T-cell (primary cell): ENCODE measurements around the gene CBX2. TPM values are rescaled to one million over a fixed set of nuclear protein-coding genes. Genes with fewer than 3 reads are reported as not detected.

Experiments
- ATAC-seq, 4 experiments: fragments of 200-7000 bp in 3 of 4; fragments of 150-1000 bp in 1 of 4; cut with Tn5 transposase; replicated peaks in 1 of 4; 1 replicate in 3 of 4; 2 replicates in 1 of 4; pipeline ENCODE4 v1.10.0; 2021; ENCODE audit warnings: moderate library complexity in 3 of 4, mild to moderate bottlenecking in 2 of 4, moderate number of reproducible peaks in 1 of 4
- CTCF ChIA-PET, 2 donors: fragments of 300-600 bp; sonication (Branson Sonifier 250); formaldehyde crosslinking; loops; one replicate each; lab custom pipeline; 2022; ENCODE audit warnings: antibody characterized with exemption in 2 of 2; lab: Charles Lee
- POLR2A ChIA-PET, 2 donors: fragments of 300-600 bp; sonication (Branson Sonifier 250); formaldehyde crosslinking; loops; one replicate each; lab custom pipeline; 2022; ENCODE audit warnings: antibody characterized with exemption in 2 of 2; lab: Charles Lee
- DNase-seq, 35 experiments: peaks; one replicate each; pipeline versions ENCODE4 v3.0.0 to v3.0.0-alpha.2; 2013 to 2023
- H3K27ac ChIP-seq: one replicate; pipeline ENCODE4 v1.5.1; 2013; ENCODE audit warnings: low read length
- H3K27me3 ChIP-seq, 2 experiments: replicated peaks in 1 of 2; 1 replicate in 1 of 2; 2 replicates in 1 of 2; pipeline versions ENCODE4 v1.6.1 to v1.7.0; 2013; ENCODE audit warnings: low read length in 1 of 2, mixed read lengths in 1 of 2; ENCODE audit not compliant: control insufficient read depth in 2 of 2, insufficient read depth in 2 of 2; ENCODE audit errors: extremely low read depth in 1 of 2
- H3K36me3 ChIP-seq, 2 donors: 1 replicate in 1 of 2; 2 replicates in 1 of 2; pipeline versions ENCODE4 v1.6.1 to v1.7.0; 2013; ENCODE audit warnings: low read length in 1 of 2; ENCODE audit not compliant: control insufficient read depth in 2 of 2, insufficient read depth in 1 of 2; ENCODE audit errors: extremely low read depth in 1 of 2
- H3K4me1 ChIP-seq, 2 experiments: 1 replicate in 1 of 2; 2 replicates in 1 of 2; pipeline versions ENCODE4 v1.6.1 to v1.7.0; 2013; ENCODE audit warnings: low read length in 2 of 2, mixed read lengths in 1 of 2; ENCODE audit not compliant: insufficient read depth in 2 of 2, control insufficient read depth in 1 of 2; ENCODE audit errors: extremely low read depth in 1 of 2
- H3K4me3 ChIP-seq, 2 donors: 1 replicate in 1 of 2; 2 replicates in 1 of 2; pipeline versions ENCODE4 v1.5.1 to v1.7.0; 2013; ENCODE audit warnings: mild to moderate bottlenecking in 2 of 2, low read length in 1 of 2, moderate library complexity in 1 of 2; ENCODE audit not compliant: control insufficient read depth in 1 of 2; ENCODE audit errors: extremely low read depth in 1 of 2
- H3K9me3 ChIP-seq: 2 replicates; pipeline ENCODE4 v1.7.0; 2013
- H3K27ac Mint-ChIP-seq, 2 donors: one replicate each; pipeline ENCODE4 v1.8.0; 2020 to 2021; ENCODE audit warnings: mild to moderate bottlenecking in 2 of 2, mixed read lengths in 2 of 2
- H3K27me3 Mint-ChIP-seq, 2 donors: one replicate each; pipeline ENCODE4 v1.8.0; 2021 to 2022; ENCODE audit warnings: mixed read lengths in 2 of 2
- H3K36me3 Mint-ChIP-seq: one replicate; pipeline ENCODE4 v1.8.0; 2021; ENCODE audit warnings: mixed read lengths
- H3K4me1 Mint-ChIP-seq, 3 donors: one replicate each; pipeline ENCODE4 v1.8.0; 2020 to 2022; ENCODE audit warnings: mixed read lengths in 3 of 3, mild to moderate bottlenecking in 1 of 3
- H3K4me3 Mint-ChIP-seq, 3 donors: one replicate each; pipeline ENCODE4 v1.8.0; 2020 to 2022; ENCODE audit warnings: mild to moderate bottlenecking in 3 of 3, mixed read lengths in 3 of 3, moderate library complexity in 3 of 3
- H3K9me3 Mint-ChIP-seq, 3 donors: one replicate each; pipeline ENCODE4 v1.8.0; 2020 to 2022; ENCODE audit warnings: mixed read lengths in 3 of 3
- WGBS: methylation state at CpG from one replicate; pipeline ENCODE4 v1.1.5; 2013; ENCODE audit warnings: missing lambda C conversion rate; ENCODE audit not compliant: insufficient coverage; 5-methylcytosine and 5-hydroxymethylcytosine counted together
- total RNA-seq, 35 experiments: library from RNA in 6 of 35; stranded (reverse) in 6 of 35; fragments of 120-200 nt in 1 of 35; gene quantifications; one replicate each; pipeline versions ENCODE4 v1.2.1 to v1.2.4 and lab custom pipeline; 2013 to 2026

The CBX2 gene
- total RNA-seq, 5 donors from 2014 or later (not counting 1 experiment from before 2014, with no cell fraction given): 0.43 to 0.79 (median 0.70) TPM

GRCh38 chr17:79779084-79779529 lies 1.2 kb downstream of the CBX2 start:
- Histone ChIP-seq H3K9me3 (no peaks in the 10 kb centered on the region), H3K36me3 (peaks cover 0 to 1% of the 10 kb centered on the region in 2 donors), H3K27me3 (peaks cover 0 to 78% of the 10 kb centered on the region in 2 experiments), H3K4me1 (peaks cover 28 to 30% of the 10 kb centered on the region in 2 experiments), H3K27ac (no peak overlapping the region), H3K4me3 (peak overlapping the region; percentile 24 to 57)
- Mint-ChIP-seq H3K4me1 (peaks cover 23 to 33% (median 26%) of the 10 kb centered on the region in 3 donors), H3K36me3 (no peaks in the 10 kb centered on the region), H3K27ac (no peak overlapping the region), H3K4me3 (peak overlapping the region; percentile 74 to 90 (median 80)), H3K9me3 (no peaks in the 10 kb centered on the region), H3K27me3 (peaks cover 42 to 80% of the 10 kb centered on the region in 2 donors)
- ATAC-seq: no peak
- ChIA-PET CTCF (no interaction called here), POLR2A (no interaction called here)
- no peak for DNase-seq
- WGBS: 61% methylated on average over 10 of the region's 17 CpGs

DNA sequence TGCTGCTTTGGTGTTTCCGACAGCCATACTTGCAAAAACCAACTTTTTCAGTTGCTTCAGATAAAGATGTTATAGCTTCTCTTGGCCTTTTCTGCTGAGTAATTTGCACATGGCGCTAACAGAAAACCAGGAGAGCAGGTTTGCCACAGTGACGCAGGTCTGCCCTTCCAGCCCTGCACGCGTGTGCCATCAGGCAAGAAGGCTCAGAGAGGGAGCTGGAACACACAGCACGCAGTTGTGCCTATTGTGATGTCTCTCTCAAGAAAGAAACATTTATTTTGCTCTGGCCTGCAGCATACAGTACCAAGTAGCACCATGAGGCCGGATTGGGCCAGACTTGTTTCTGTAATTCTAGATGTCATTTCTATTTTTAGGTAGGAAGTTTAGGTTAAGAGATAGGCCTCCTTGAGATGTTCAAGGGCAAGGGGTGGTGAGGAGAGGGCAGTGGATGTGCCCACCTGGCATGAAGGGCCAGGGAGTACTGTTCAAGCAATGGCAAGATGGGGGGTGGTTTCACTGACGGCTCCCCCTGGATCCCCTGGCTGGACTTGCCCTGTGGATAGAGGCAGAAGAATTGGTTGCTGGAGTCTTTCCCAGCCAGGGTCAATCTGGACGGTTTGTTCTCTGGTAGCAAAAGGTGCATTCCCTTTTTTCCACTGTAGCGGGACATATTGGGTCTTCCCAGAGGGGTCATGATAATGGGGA lies 1.9 kb downstream of the CBX2 start:
- H3K4me1 ChIP-seq: peaks cover 28 to 30% of the 10 kb centered on the region in 2 experiments
- ChIA-PET CTCF (no interaction called here), POLR2A (no interaction called here)
- DNase-seq (no peak), ATAC-seq (no peak)
- H3K27me3 ChIP-seq: peaks cover 0 to 79% of the 10 kb centered on the region in 2 experiments
- Mint-ChIP-seq H3K4me3 (peak overlapping the region; percentile 28 to 90 (median 80)), H3K36me3 (no peaks in the 10 kb centered on the region), H3K27me3 (peaks cover 35 to 73% of the 10 kb centered on the region in 2 donors), H3K4me1 (peaks cover 23 to 33% (median 26%) of the 10 kb centered on the region in 3 donors), H3K9me3 (no peaks in the 10 kb centered on the region), H3K27ac (no peak overlapping the region)
- 97% methylated on average over 9 of the region's 10 CpGs for WGBS
- H3K4me3 ChIP-seq: no peak overlapping the region
- H3K27ac ChIP-seq: no peak overlapping the region
- peaks cover 0 to 4% of the 10 kb centered on the region in 2 donors for H3K36me3 ChIP-seq
- H3K9me3 ChIP-seq: no peaks in the 10 kb centered on the region

GRCh38 chr17:79781012-79781650 lies 3.2 kb downstream of the CBX2 start:
- H3K27ac Mint-ChIP-seq: peak overlapping the region in 1 of 2 donors; percentile 23
- no peak for ATAC-seq
- H3K4me3 ChIP-seq: no peak overlapping the region
- peaks cover 0 to 87% of the 10 kb centered on the region in 2 experiments for H3K27me3 ChIP-seq
- H3K4me1 ChIP-seq: peaks cover 28 to 30% of the 10 kb centered on the region in 2 experiments
- H3K4me1 Mint-ChIP-seq: peaks cover 23 to 33% (median 26%) of the 10 kb centered on the region in 3 donors
- H3K4me3 Mint-ChIP-seq: peak overlapping the region in 1 of 3 donors; percentile 12
- POLR2A ChIA-PET: no interaction called here
- peaks cover 0 to 4% of the 10 kb centered on the region in 2 donors for H3K36me3 ChIP-seq
- no peaks in the 10 kb centered on the region for H3K9me3 ChIP-seq
- H3K9me3 Mint-ChIP-seq: no peaks in the 10 kb centered on the region
- peaks cover 32 to 74% of the 10 kb centered on the region in 2 donors for H3K27me3 Mint-ChIP-seq
- WGBS: 63% methylated on average over 8 of the region's 12 CpGs
- H3K36me3 Mint-ChIP-seq: no peaks in the 10 kb centered on the region
- CTCF ChIA-PET: interaction anchor here in 1 of 2 donors (0.6 kb wide), 1 partner anchor 190 kb away, joined by 3 read pairs; no protein-coding TSS in a partner anchor
- H3K27ac ChIP-seq: no peak overlapping the region
- no peak for DNase-seq

DNA sequence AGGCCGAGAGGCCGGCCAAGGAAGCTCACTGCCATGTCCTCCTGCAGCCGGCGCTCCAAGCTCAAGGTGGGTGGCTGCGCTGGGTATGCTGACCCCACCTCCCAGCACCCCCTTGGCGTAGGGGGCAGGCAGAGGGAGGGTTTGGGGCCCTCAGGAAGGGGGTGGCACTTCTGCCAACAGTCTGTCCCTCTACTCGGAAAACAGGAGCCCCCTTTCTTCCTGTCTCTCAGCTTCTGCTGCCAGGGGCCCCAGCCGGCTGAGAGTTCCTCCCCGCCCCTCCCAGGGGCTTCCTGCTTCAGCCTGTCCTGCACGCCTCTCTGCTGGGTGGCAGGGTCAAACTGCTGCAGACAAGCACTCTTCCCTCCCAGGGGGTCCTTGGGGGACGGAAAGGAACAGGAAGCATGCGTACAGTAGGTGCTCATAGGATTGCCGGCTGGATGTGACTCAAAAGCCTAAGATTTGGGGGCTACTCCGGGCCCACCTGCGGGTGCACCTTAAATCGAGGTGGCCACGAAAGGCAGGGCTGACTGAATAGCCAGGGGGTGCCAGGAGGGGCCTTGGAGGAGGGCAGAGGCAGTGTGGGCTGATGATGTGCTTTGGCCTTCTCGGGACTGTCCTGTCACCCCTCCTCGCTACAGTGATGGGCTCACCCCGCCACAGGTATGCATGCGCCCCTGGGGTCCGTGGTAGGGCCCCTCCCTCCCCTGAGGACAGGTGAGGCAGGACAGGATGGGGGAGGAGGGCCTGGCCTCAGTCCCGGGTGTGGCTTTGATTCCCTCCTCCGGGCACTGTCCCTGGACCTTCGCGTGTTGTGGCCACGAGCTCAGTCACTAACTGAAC lies 4.0 kb downstream of the CBX2 start:
- peaks cover 29 to 74% of the 10 kb centered on the region in 2 donors for H3K27me3 Mint-ChIP-seq
- no peak for DNase-seq
- no peaks in the 10 kb centered on the region for H3K9me3 ChIP-seq
- H3K4me3 Mint-ChIP-seq: no peak overlapping the region
- peaks cover 17 to 27% (median 21%) of the 10 kb centered on the region in 3 donors for H3K4me1 Mint-ChIP-seq
- no peak overlapping the region for H3K27ac ChIP-seq
- H3K4me1 ChIP-seq: peaks cover 28 to 29% of the 10 kb centered on the region in 2 experiments
- POLR2A ChIA-PET: no interaction called here
- peak overlapping the region in 1 of 2 donors; percentile 36 for H3K27ac Mint-ChIP-seq
- no peak for ATAC-seq
- peaks cover 0 to 4% of the 10 kb centered on the region in 2 donors for H3K36me3 ChIP-seq
- 68% methylated on average over 16 of the region's 27 CpGs for WGBS
- H3K4me3 ChIP-seq: no peak overlapping the region
- CTCF ChIA-PET: interaction anchor here in 1 of 2 donors (0.6 kb wide), 1 partner anchor 189 kb away, joined by 3 read pairs; no protein-coding TSS in a partner anchor
- peaks cover 0 to 91% of the 10 kb centered on the region in 2 experiments for H3K27me3 ChIP-seq
- no peaks in the 10 kb centered on the region for H3K36me3 Mint-ChIP-seq
- H3K9me3 Mint-ChIP-seq: no peaks in the 10 kb centered on the region

GRCh38 chr17:79783891-79784290 lies 5.9 kb downstream of the CBX2 start:
- no peak for DNase-seq
- peaks cover 42 to 84% of the 10 kb centered on the region in 2 donors for H3K27me3 Mint-ChIP-seq
- H3K27ac ChIP-seq: no peak overlapping the region
- H3K9me3 Mint-ChIP-seq: no peaks in the 10 kb centered on the region
- no peak overlapping the region for H3K4me3 Mint-ChIP-seq
- H3K36me3 ChIP-seq: peaks cover 0 to 4% of the 10 kb centered on the region in 2 donors
- H3K4me1 Mint-ChIP-seq: peaks cover 9 to 21% (median 12%) of the 10 kb centered on the region in 3 donors
- H3K36me3 Mint-ChIP-seq: no peaks in the 10 kb centered on the region
- no peak overlapping the region for H3K27ac Mint-ChIP-seq
- WGBS: 93% methylated on average over 18 of the region's 18 CpGs
- no peak for ATAC-seq
- H3K9me3 ChIP-seq: no peaks in the 10 kb centered on the region
- ChIA-PET POLR2A (no interaction called here), CTCF (interaction anchor here in 1 of 2 donors (0.5 kb wide), 1 partner anchor 27 kb away, joined by 5 read pairs; no protein-coding TSS in a partner anchor)
- peaks cover 0 to 91% of the 10 kb centered on the region in 2 experiments for H3K27me3 ChIP-seq
- H3K4me1 ChIP-seq: peaks cover 16 to 25% of the 10 kb centered on the region in 2 experiments
- H3K4me3 ChIP-seq: no peak overlapping the region
